ENCODE measurements around the gene CKAP4.

DNA sequence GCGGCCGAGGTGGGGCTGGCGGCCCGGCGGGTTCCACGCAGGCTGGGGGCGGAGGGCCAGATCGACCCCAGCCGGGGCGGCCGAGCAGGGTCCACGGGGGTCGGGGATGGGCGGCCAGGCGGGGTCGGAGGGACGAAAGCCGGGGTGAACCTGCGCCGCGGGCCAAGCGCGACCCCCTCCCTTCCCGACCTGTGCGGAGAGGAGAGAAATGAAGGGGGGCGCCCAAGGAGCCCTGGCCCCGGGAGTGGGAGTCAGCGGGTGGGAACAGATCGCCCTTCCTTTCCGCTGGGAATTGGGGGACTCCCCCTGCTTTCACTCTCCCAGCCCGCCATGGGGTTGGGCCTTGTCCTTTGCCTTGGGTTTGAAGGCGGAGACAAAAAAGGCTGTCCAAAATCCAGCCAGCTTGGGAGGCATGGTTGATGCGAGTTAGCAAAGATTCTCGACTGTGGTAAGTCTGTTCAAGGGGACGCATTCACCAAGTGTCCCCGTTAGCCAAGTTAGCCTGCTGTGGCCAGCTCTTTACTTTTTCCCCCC, 559 bp upstream of the CKAP4 start:
- TF ChIP-seq, protein P1, sequence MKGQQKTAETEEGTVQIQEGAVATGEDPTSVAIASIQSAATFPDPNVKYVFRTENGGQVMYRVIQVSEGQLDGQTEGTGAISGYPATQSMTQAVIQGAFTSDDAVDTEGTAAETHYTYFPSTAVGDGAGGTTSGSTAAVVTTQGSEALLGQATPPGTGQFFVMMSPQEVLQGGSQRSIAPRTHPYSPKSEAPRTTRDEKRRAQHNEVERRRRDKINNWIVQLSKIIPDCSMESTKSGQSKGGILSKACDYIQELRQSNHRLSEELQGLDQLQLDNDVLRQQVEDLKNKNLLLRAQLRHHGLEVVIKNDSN (IDR thresholded peaks at IDR 0.05; ENCODE audit: borderline replicate concordance, extremely low read length, insufficient read depth, low read depth, low read length), result no peak
- TF ChIP-seq, protein P2, sequence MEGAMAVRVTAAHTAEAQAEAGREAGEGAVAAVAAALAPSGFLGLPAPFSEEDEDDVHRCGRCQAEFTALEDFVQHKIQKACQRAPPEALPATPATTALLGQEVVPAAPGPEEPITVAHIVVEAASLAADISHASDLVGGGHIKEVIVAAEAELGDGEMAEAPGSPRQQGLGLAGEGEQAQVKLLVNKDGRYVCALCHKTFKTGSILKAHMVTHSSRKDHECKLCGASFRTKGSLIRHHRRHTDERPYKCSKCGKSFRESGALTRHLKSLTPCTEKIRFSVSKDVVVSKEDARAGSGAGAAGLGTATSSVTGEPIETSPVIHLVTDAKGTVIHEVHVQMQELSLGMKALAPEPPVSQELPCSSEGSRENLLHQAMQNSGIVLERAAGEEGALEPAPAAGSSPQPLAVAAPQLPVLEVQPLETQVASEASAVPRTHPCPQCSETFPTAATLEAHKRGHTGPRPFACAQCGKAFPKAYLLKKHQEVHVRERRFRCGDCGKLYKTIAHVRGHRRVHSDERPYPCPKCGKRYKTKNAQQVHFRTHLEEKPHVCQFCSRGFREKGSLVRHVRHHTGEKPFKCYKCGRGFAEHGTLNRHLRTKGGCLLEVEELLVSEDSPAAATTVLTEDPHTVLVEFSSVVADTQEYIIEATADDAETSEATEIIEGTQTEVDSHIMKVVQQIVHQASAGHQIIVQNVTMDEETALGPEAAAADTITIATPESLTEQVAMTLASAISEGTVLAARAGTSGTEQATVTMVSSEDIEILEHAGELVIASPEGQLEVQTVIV (IDR thresholded peaks at IDR 0.05; ENCODE audit: borderline replicate concordance, partially characterized antibody), result no peak
- TF ChIP-seq POLR2AphosphoS5 (IDR thresholded peaks at IDR 0.05; ENCODE audit: low read length), result no peak
- TF ChIP-seq HDGF (IDR thresholded peaks at IDR 0.05), result no peak
- TF ChIP-seq, protein P3, sequence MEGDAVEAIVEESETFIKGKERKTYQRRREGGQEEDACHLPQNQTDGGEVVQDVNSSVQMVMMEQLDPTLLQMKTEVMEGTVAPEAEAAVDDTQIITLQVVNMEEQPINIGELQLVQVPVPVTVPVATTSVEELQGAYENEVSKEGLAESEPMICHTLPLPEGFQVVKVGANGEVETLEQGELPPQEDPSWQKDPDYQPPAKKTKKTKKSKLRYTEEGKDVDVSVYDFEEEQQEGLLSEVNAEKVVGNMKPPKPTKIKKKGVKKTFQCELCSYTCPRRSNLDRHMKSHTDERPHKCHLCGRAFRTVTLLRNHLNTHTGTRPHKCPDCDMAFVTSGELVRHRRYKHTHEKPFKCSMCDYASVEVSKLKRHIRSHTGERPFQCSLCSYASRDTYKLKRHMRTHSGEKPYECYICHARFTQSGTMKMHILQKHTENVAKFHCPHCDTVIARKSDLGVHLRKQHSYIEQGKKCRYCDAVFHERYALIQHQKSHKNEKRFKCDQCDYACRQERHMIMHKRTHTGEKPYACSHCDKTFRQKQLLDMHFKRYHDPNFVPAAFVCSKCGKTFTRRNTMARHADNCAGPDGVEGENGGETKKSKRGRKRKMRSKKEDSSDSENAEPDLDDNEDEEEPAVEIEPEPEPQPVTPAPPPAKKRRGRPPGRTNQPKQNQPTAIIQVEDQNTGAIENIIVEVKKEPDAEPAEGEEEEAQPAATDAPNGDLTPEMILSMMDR (IDR thresholded peaks at IDR 0.05 in 2 of 3, conservative IDR thresholded peaks at IDR 0.05 in 1 of 3; ENCODE audit: control insufficient read depth in 2 of 3, extremely low read depth in 1 of 3, insufficient read depth in 1 of 3, low read depth in 3 of 3, low read length in 3 of 3), result no peak
- peak in 1 of 2 experiments; percentile 36; a peak in 1 of 4 replicates for TF ChIP-seq IKZF2 (IDR thresholded peaks at IDR 0.05)
- TF ChIP-seq SUZ12 (IDR thresholded peaks at IDR 0.05; ENCODE audit: unreplicated experiment), result no peak
- TF ChIP-seq, protein P4, sequence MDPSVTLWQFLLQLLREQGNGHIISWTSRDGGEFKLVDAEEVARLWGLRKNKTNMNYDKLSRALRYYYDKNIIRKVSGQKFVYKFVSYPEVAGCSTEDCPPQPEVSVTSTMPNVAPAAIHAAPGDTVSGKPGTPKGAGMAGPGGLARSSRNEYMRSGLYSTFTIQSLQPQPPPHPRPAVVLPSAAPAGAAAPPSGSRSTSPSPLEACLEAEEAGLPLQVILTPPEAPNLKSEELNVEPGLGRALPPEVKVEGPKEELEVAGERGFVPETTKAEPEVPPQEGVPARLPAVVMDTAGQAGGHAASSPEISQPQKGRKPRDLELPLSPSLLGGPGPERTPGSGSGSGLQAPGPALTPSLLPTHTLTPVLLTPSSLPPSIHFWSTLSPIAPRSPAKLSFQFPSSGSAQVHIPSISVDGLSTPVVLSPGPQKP (IDR thresholded peaks at IDR 0.05; ENCODE audit: low read depth, low read length), result no peak
